SK-N-SH (cell line): ENCODE measurements around the gene RBM47. TPM values are rescaled to one million over a fixed set of nuclear protein-coding genes. Genes with fewer than 3 reads are reported as not detected.

Experiments used
- CTCF ChIA-PET: fragments of 300-600, 350-600 bp; formaldehyde crosslinking; extraction: SDS; loops from one replicate; lab custom pipeline; 2021; lab: Yijun Ruan, JAX
- POLR2A ChIA-PET: fragments of 350-600 bp; sonication (Branson Sonifier 250); formaldehyde crosslinking; extraction: SDS; loops from one replicate; lab custom pipeline; 2020; ENCODE audit warnings: antibody characterized with exemption, inconsistent platforms; lab: Yijun Ruan, JAX
- DNase-seq: peaks from one replicate; pipeline ENCODE4 v3.0.0; 2012
- H2AFZ ChIP-seq: fragments of 200-600 bp; sonication (generic); 2 replicates; pipeline ENCODE4 v1.8.1; 2016; ENCODE audit warnings: antibody characterized with exemption, mild to moderate bottlenecking, low read depth
- H3F3A ChIP-seq: fragments of 200-600 bp; sonication (generic); replicated peaks from 2 replicates; pipeline ENCODE3; 2016; ENCODE audit warnings: antibody characterized with exemption, mild to moderate bottlenecking; ENCODE audit not compliant: insufficient read depth
- H3K27ac ChIP-seq, 2 experiments: fragments of 200-500 bp in 1 of 2; fragments of 200-600 bp in 1 of 2; sonication (Bioruptor generic) in 1 of 2; sonication (generic), shearing (Covaris generic) in 1 of 2; 2 replicates each; pipeline versions ENCODE4 v1.5.1 to v1.6.1; 2014 to 2016; ENCODE audit warnings: low read depth in 2 of 2, inconsistent platforms in 1 of 2, low read length in 1 of 2, mild to moderate bottlenecking in 1 of 2, mixed read lengths in 1 of 2
- H3K27me3 ChIP-seq: fragments of 200-600 bp; sonication (generic), shearing (Covaris generic); 2 replicates; pipeline ENCODE4 v1.6.1; 2016; ENCODE audit warnings: mixed run types; ENCODE audit not compliant: insufficient read depth
- H3K36me3 ChIP-seq, 2 experiments: fragments of 200-500 bp in 1 of 2; fragments of 200-600 bp in 1 of 2; sonication (Bioruptor generic) in 1 of 2; sonication (generic) in 1 of 2; replicated peaks in 1 of 2; 2 replicates each; pipeline versions ENCODE3 to v1.5.1; 2014 to 2016; ENCODE audit warnings: low read length in 1 of 2, mild to moderate bottlenecking in 1 of 2; ENCODE audit not compliant: insufficient read depth in 2 of 2, control insufficient read depth in 1 of 2
- H3K4me1 ChIP-seq, 2 experiments: fragments of 200-500 bp in 1 of 2; fragments of 200-600 bp in 1 of 2; sonication (Bioruptor generic) in 1 of 2; sonication (generic), shearing (Covaris generic) in 1 of 2; 2 replicates each; pipeline versions ENCODE4 v1.5.1 to v1.6.1; 2014 to 2016; ENCODE audit warnings: low read depth in 1 of 2, low read length in 1 of 2, mixed run types in 1 of 2; ENCODE audit not compliant: insufficient read depth in 2 of 2, control insufficient read depth in 1 of 2
- H3K4me2 ChIP-seq: fragments of 200-600 bp; sonication (generic), shearing (Covaris generic); 2 replicates; pipeline ENCODE4 v1.6.1; 2017; ENCODE audit warnings: mixed run types
- H3K4me3 ChIP-seq, 2 experiments: fragments of 200-500 bp in 1 of 2; fragments of 200-600 bp in 1 of 2; sonication (Bioruptor generic) in 1 of 2; sonication (generic), shearing (Covaris generic) in 1 of 2; 2 replicates each; pipeline versions ENCODE4 v1.5.1 to v1.8.1; 2014 to 2016; ENCODE audit warnings: low read depth in 2 of 2, inconsistent platforms in 1 of 2, low read length in 1 of 2, mild to moderate bottlenecking in 1 of 2, mixed read lengths in 1 of 2, moderate library complexity in 1 of 2
- H3K79me2 ChIP-seq: fragments of 200-600 bp; sonication (generic); 2 replicates; pipeline ENCODE4 v1.8.1; 2017; ENCODE audit warnings: mild to moderate bottlenecking; ENCODE audit not compliant: insufficient read depth
- H3K9ac ChIP-seq: fragments of 200-600 bp; sonication (generic); 2 replicates; pipeline ENCODE4 v1.6.1; 2017; ENCODE audit warnings: mixed run types
- H3K9me2 ChIP-seq: fragments of 200-600 bp; sonication (generic); 2 replicates; pipeline ENCODE4 v1.6.1; 2017; ENCODE audit warnings: mixed run types
- H3K9me3 ChIP-seq: fragments of 200-600 bp; sonication (generic); 2 replicates; pipeline ENCODE4 v1.6.1; 2017; ENCODE audit warnings: mixed run types, mild to moderate bottlenecking, moderate library complexity
- H4K20me1 ChIP-seq: fragments of 200-600 bp; sonication (generic); 2 replicates; pipeline ENCODE4 v1.6.1; 2017; ENCODE audit warnings: mild to moderate bottlenecking, mixed run types; ENCODE audit not compliant: insufficient read depth
- CHD2 ChIP-seq: fragments of 150-350 bp; IDR thresholded peaks from 2 replicates; pipeline ENCODE4 v1.6.1; 2018; ENCODE audit warnings: low read length; ENCODE audit not compliant: partially characterized antibody
- ELF1 ChIP-seq: IDR thresholded peaks from 2 replicates; pipeline ENCODE4 v1.4.0; 2012
- EP300 ChIP-seq, 2 experiments: IDR thresholded peaks; 2 replicates each; pipeline versions ENCODE4 v1.4.0 to v1.6.1; 2012; ENCODE audit warnings: borderline replicate concordance in 1 of 2, low read depth in 1 of 2, low read length in 1 of 2
- GATA2 ChIP-seq: sonication (generic); formaldehyde crosslinking; IDR thresholded peaks from 2 replicates; pipeline ENCODE4 v1.5.0; 2020; ENCODE audit warnings: mild to moderate bottlenecking, missing genetic modification reagents
- MEF2A ChIP-seq: IDR thresholded peaks from 2 replicates; pipeline ENCODE4 v1.4.0; 2012; ENCODE audit warnings: low read depth, borderline replicate concordance
- MXI1 ChIP-seq: IDR thresholded peaks from 2 replicates; pipeline ENCODE4 v1.6.1; 2012; ENCODE audit warnings: mild to moderate bottlenecking, low read depth, low read length, improper control_type of control experiment
- NFIC ChIP-seq: IDR thresholded peaks from 2 replicates; pipeline ENCODE4 v1.4.0; 2012; ENCODE audit warnings: borderline replicate concordance
- NRF1 ChIP-seq: IDR thresholded peaks from 2 replicates; pipeline ENCODE4 v1.6.1; 2012; ENCODE audit warnings: low read depth, mild to moderate bottlenecking, low read length
- POLR2AphosphoS5 ChIP-seq: IDR thresholded peaks from 2 replicates; pipeline ENCODE4 v1.6.1; 2012; ENCODE audit warnings: low read depth, low read length
- SIN3A ChIP-seq: IDR thresholded peaks from 2 replicates; pipeline ENCODE4 v1.6.1; 2012; ENCODE audit warnings: low read depth, mild to moderate bottlenecking, low read length, moderate library complexity, borderline replicate concordance
- SMC3 ChIP-seq: IDR thresholded peaks from 2 replicates; pipeline ENCODE4 v1.6.1; 2012; ENCODE audit warnings: low read depth, low read length, improper control_type of control experiment
- TCF12 ChIP-seq: IDR thresholded peaks from 2 replicates; pipeline ENCODE4 v1.4.0; 2012
- TEAD4 ChIP-seq: IDR thresholded peaks from 2 replicates; pipeline ENCODE4 v1.4.0; 2012; ENCODE audit warnings: mild to moderate bottlenecking, borderline replicate concordance; ENCODE audit not compliant: insufficient read depth
- USF1 ChIP-seq: IDR thresholded peaks from 2 replicates; pipeline ENCODE4 v1.4.0; 2012; ENCODE audit warnings: low read depth, borderline replicate concordance
- USF2 ChIP-seq: fragments of 150-350 bp; IDR thresholded peaks from 2 replicates; pipeline ENCODE4 v1.6.1; 2017; ENCODE audit warnings: antibody characterized with exemption, low read length, low read depth, borderline replicate concordance
- YY1 ChIP-seq: IDR thresholded peaks from 2 replicates; pipeline ENCODE4 v1.4.0; 2012; ENCODE audit warnings: low read depth, mild to moderate bottlenecking
- ZBTB33 ChIP-seq: IDR thresholded peaks from 2 replicates; pipeline ENCODE4 v1.4.0; 2012; ENCODE audit warnings: low read depth, borderline replicate concordance
- WGBS: methylation state at CpG from one replicate; pipeline ENCODE4 v1.1.6; 2017; ENCODE audit warnings: low lambda C conversion rate; 5-methylcytosine and 5-hydroxymethylcytosine counted together
- polyA plus RNA-seq, 3 experiments: library from polyadenylated mRNA; depleted of rRNA; stranded (reverse); fragments of >200 nt; gene quantifications; 2 replicates each; pipeline ENCODE4 v1.2.3, GENCODE V29; 2012
- TF ChIP-seq, protein P1 (sequence below): IDR thresholded peaks from 2 replicates; pipeline ENCODE4 v1.4.0; 2012; ENCODE audit warnings: low read depth
- TF ChIP-seq, protein P2 (sequence below): fragments of 200-600 bp; sonication (generic); IDR thresholded peaks from 2 replicates; pipeline ENCODE4 v1.6.1; 2017; ENCODE audit warnings: antibody characterized with exemption, mild to moderate bottlenecking, moderate library complexity
- TF ChIP-seq, protein P3 (sequence below): IDR thresholded peaks from 2 replicates; pipeline ENCODE4; 2012

The RBM47 gene
- polyA plus RNA-seq, 1 of the 3 experiments (the other 2 are of a cell fraction), result 6.8 TPM

GRCh38 chr4:40412866-40413795, 216.5 kb downstream of the RBM47 start:
- no peaks in the 10 kb centered on the region for H3K9me3 ChIP-seq
- H3K27ac ChIP-seq, result no peak overlapping the region
- CTCF ChIA-PET, result interaction anchor here (0.6 kb wide), 1 partner anchor 88 kb away, joined by 3 read pairs; no protein-coding TSS in a partner anchor
- H3F3A ChIP-seq, result no peaks in the 10 kb centered on the region
- no peaks in the 10 kb centered on the region for H3K27me3 ChIP-seq
- no peak overlapping the region for H3K4me2 ChIP-seq
- no peaks in the 10 kb centered on the region for H3K36me3 ChIP-seq
- H3K4me1 ChIP-seq, result no peaks in the 10 kb centered on the region
- no peak for DNase-seq
- H2AFZ ChIP-seq, result no peak overlapping the region
- H3K4me3 ChIP-seq, result no peak overlapping the region
- no peaks in the 10 kb centered on the region for H3K79me2 ChIP-seq
- POLR2A ChIA-PET, result no interaction called here
- no peaks in the 10 kb centered on the region for H3K9me2 ChIP-seq
- TF ChIP-seq ZBTB33 (no peak), USF1 (no peak), TEAD4 (no peak), SIN3A (no peak), SMC3 (no peak), GATA2 (no peak), CHD2 (no peak), USF2 (no peak), MEF2A (no peak), YY1 (no peak), MXI1 (no peak), POLR2AphosphoS5 (no peak), ELF1 (no peak), NFIC (no peak), EP300 (IDR thresholded peaks at IDR 0.05; ENCODE audit: borderline replicate concordance in 1 of 2, low read depth in 1 of 2, low read length in 1 of 2) (no peak), TCF12 (no peak), NRF1 (no peak)
- TF ChIP-seq, protein P1, sequence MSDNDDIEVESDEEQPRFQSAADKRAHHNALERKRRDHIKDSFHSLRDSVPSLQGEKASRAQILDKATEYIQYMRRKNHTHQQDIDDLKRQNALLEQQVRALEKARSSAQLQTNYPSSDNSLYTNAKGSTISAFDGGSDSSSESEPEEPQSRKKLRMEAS, result no peak
- TF ChIP-seq, protein P2, sequence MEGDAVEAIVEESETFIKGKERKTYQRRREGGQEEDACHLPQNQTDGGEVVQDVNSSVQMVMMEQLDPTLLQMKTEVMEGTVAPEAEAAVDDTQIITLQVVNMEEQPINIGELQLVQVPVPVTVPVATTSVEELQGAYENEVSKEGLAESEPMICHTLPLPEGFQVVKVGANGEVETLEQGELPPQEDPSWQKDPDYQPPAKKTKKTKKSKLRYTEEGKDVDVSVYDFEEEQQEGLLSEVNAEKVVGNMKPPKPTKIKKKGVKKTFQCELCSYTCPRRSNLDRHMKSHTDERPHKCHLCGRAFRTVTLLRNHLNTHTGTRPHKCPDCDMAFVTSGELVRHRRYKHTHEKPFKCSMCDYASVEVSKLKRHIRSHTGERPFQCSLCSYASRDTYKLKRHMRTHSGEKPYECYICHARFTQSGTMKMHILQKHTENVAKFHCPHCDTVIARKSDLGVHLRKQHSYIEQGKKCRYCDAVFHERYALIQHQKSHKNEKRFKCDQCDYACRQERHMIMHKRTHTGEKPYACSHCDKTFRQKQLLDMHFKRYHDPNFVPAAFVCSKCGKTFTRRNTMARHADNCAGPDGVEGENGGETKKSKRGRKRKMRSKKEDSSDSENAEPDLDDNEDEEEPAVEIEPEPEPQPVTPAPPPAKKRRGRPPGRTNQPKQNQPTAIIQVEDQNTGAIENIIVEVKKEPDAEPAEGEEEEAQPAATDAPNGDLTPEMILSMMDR, result no peak
- TF ChIP-seq, protein P3, sequence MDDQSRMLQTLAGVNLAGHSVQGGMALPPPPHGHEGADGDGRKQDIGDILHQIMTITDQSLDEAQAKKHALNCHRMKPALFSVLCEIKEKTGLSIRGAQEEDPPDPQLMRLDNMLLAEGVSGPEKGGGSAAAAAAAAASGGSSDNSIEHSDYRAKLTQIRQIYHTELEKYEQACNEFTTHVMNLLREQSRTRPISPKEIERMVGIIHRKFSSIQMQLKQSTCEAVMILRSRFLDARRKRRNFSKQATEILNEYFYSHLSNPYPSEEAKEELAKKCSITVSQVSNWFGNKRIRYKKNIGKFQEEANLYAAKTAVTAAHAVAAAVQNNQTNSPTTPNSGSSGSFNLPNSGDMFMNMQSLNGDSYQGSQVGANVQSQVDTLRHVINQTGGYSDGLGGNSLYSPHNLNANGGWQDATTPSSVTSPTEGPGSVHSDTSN, result no peak
- TF ChIP-seq, all 33 proteins: peak for 0
- WGBS, result 83% methylated on average over 10 of the region's 10 CpGs
- Histone ChIP-seq H3K9ac (no peak overlapping the region), H4K20me1 (no peaks in the 10 kb centered on the region)
